ENCODE results near the gene PCID2.

DNA sequence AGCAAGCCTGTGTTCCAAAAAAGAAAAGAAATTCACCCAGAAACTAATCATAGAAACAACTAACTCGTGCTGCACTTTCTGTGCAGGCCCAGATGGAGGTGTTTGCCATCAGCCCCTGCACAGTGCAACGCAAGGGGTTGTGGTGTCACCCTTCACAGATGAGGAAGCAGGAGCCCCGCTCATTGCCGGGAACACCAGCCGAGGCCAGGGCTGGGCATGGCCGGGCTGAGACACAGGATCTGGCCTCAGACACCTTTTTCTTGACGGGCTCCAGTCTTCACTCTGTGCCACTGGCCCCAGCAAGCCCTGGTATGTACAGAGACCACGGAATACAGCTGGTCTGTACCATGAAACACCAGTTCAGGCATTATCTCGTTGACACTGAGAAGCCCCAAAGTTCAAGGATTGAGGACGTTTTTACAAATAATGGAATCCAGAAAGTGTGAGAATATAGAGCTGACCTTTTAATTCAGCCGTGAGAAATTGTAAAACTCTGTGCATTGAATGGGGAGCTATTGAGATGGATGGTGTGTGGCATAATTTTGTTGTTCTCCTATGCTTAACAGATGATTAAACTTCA is 44.1 kb upstream of the PCID2 start:
- TF ChIP-seq, protein P1, sequence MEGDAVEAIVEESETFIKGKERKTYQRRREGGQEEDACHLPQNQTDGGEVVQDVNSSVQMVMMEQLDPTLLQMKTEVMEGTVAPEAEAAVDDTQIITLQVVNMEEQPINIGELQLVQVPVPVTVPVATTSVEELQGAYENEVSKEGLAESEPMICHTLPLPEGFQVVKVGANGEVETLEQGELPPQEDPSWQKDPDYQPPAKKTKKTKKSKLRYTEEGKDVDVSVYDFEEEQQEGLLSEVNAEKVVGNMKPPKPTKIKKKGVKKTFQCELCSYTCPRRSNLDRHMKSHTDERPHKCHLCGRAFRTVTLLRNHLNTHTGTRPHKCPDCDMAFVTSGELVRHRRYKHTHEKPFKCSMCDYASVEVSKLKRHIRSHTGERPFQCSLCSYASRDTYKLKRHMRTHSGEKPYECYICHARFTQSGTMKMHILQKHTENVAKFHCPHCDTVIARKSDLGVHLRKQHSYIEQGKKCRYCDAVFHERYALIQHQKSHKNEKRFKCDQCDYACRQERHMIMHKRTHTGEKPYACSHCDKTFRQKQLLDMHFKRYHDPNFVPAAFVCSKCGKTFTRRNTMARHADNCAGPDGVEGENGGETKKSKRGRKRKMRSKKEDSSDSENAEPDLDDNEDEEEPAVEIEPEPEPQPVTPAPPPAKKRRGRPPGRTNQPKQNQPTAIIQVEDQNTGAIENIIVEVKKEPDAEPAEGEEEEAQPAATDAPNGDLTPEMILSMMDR (IDR thresholded peaks at IDR 0.05), result no peak
- TF ChIP-seq POLR2A (IDR thresholded peaks at IDR 0.05), result no peak

All from stomach (tissue), 4 donors.